ENCODE data around the gene SLFNL1.

SLFNL1 gene

GRCh38 chr1:41020654-41021053, 871 bp downstream of the SLFNL1 start:
- no peak overlapping the region for H3K9ac ChIP-seq (ENCODE audit: low read depth in 1 of 2, low read length in 2 of 2)
- H3K4me3 ChIP-seq (ENCODE audit: low read depth in 1 of 2, low read length in 2 of 2) = no peak overlapping the region
- peaks cover 5 to 11% of the 10 kb centered on the region in 2 donors for H3K4me1 ChIP-seq (ENCODE audit: control insufficient read depth in 1 of 2, insufficient read depth in 2 of 2, low read length in 2 of 2)
- no peak overlapping the region for H3K27ac ChIP-seq (ENCODE audit: low read depth, low read length)
- H3K36me3 ChIP-seq (ENCODE audit: control insufficient read depth in 1 of 2, insufficient read depth in 2 of 2, low read length in 2 of 2) = peaks cover under 1 to 14% of the 10 kb centered on the region in 2 donors
- H3K9me3 ChIP-seq (ENCODE audit: control insufficient read depth in 1 of 2, low read length in 2 of 2) = no peaks in the 10 kb centered on the region
- no peaks in the 10 kb centered on the region for H3K27me3 ChIP-seq (ENCODE audit: control insufficient read depth in 1 of 2, insufficient read depth in 2 of 2, low read length in 2 of 2)

GRCh38 chr1:41020109-41020576, 1.4 kb downstream of the SLFNL1 start:
- Histone ChIP-seq H3K9me3 (ENCODE audit: control insufficient read depth in 1 of 2, low read length in 2 of 2) (no peaks in the 10 kb centered on the region), H3K27me3 (ENCODE audit: control insufficient read depth in 1 of 2, insufficient read depth in 2 of 2, low read length in 2 of 2) (no peaks in the 10 kb centered on the region), H3K9ac (ENCODE audit: low read depth in 1 of 2, low read length in 2 of 2) (no peak overlapping the region), H3K4me3 (ENCODE audit: low read depth in 1 of 2, low read length in 2 of 2) (no peak overlapping the region), H3K27ac (ENCODE audit: low read depth, low read length) (no peak overlapping the region), H3K4me1 (ENCODE audit: control insufficient read depth in 1 of 2, insufficient read depth in 2 of 2, low read length in 2 of 2) (peaks cover 5 to 11% of the 10 kb centered on the region in 2 donors), H3K36me3 (ENCODE audit: control insufficient read depth in 1 of 2, insufficient read depth in 2 of 2, low read length in 2 of 2) (peaks cover 5 to 19% of the 10 kb centered on the region in 2 donors)

- Histone ChIP-seq H3K4me3 (ENCODE audit: low read depth in 1 of 2, low read length in 2 of 2) (no peak overlapping the region), H3K27me3 (ENCODE audit: control insufficient read depth in 1 of 2, insufficient read depth in 2 of 2, low read length in 2 of 2) (no peaks in the 10 kb centered on the region), H3K9me3 (ENCODE audit: control insufficient read depth in 1 of 2, low read length in 2 of 2) (no peaks in the 10 kb centered on the region), H3K27ac (ENCODE audit: low read depth, low read length) (no peak overlapping the region), H3K36me3 (ENCODE audit: control insufficient read depth in 1 of 2, insufficient read depth in 2 of 2, low read length in 2 of 2) (peaks cover 5 to 19% of the 10 kb centered on the region in 2 donors), H3K9ac (ENCODE audit: low read depth in 1 of 2, low read length in 2 of 2) (no peak overlapping the region), H3K4me1 (ENCODE audit: control insufficient read depth in 1 of 2, insufficient read depth in 2 of 2, low read length in 2 of 2) (peaks cover 5 to 11% of the 10 kb centered on the region in 2 donors)
These were observed 2.2 kb downstream of the SLFNL1 start for GRCh38 chr1:41019353-41019745.

GRCh38 chr1:41018018-41018410, 3.5 kb downstream of the SLFNL1 start:
- Histone ChIP-seq H3K9ac (ENCODE audit: low read depth in 1 of 2, low read length in 2 of 2) (no peak overlapping the region), H3K4me1 (ENCODE audit: control insufficient read depth in 1 of 2, insufficient read depth in 2 of 2, low read length in 2 of 2) (peaks cover 5 to 11% of the 10 kb centered on the region in 2 donors), H3K9me3 (ENCODE audit: control insufficient read depth in 1 of 2, low read length in 2 of 2) (no peaks in the 10 kb centered on the region), H3K27me3 (ENCODE audit: control insufficient read depth in 1 of 2, insufficient read depth in 2 of 2, low read length in 2 of 2) (no peaks in the 10 kb centered on the region), H3K27ac (ENCODE audit: low read depth, low read length) (no peak overlapping the region), H3K36me3 (ENCODE audit: control insufficient read depth in 1 of 2, insufficient read depth in 2 of 2, low read length in 2 of 2) (peaks cover 5 to 22% of the 10 kb centered on the region in 2 donors), H3K4me3 (ENCODE audit: low read depth in 1 of 2, low read length in 2 of 2) (no peak overlapping the region)

- no peak overlapping the region for H3K27ac ChIP-seq (ENCODE audit: low read depth, low read length)
- H3K4me1 ChIP-seq (ENCODE audit: control insufficient read depth in 1 of 2, insufficient read depth in 2 of 2, low read length in 2 of 2) = peaks cover 5 to 11% of the 10 kb centered on the region in 2 donors
- H3K36me3 ChIP-seq (ENCODE audit: control insufficient read depth in 1 of 2, insufficient read depth in 2 of 2, low read length in 2 of 2) = peaks cover 5 to 23% of the 10 kb centered on the region in 2 donors
- H3K9me3 ChIP-seq (ENCODE audit: control insufficient read depth in 1 of 2, low read length in 2 of 2) = no peaks in the 10 kb centered on the region
- no peak overlapping the region for H3K9ac ChIP-seq (ENCODE audit: low read depth in 1 of 2, low read length in 2 of 2)
- no peak overlapping the region for H3K4me3 ChIP-seq (ENCODE audit: low read depth in 1 of 2, low read length in 2 of 2)
- H3K27me3 ChIP-seq (ENCODE audit: control insufficient read depth in 1 of 2, insufficient read depth in 2 of 2, low read length in 2 of 2) = no peaks in the 10 kb centered on the region
These were observed 4.1 kb downstream of the SLFNL1 start for GRCh38 chr1:41017141-41018017.

GRCh38 chr1:41015897-41016470, 5.5 kb downstream of the SLFNL1 start:
- no peak overlapping the region for H3K9ac ChIP-seq (ENCODE audit: low read depth in 1 of 2, low read length in 2 of 2)
- H3K9me3 ChIP-seq (ENCODE audit: control insufficient read depth in 1 of 2, low read length in 2 of 2) = no peaks in the 10 kb centered on the region
- no peak overlapping the region for H3K27ac ChIP-seq (ENCODE audit: low read depth, low read length)
- no peaks in the 10 kb centered on the region for H3K27me3 ChIP-seq (ENCODE audit: control insufficient read depth in 1 of 2, insufficient read depth in 2 of 2, low read length in 2 of 2)
- H3K4me3 ChIP-seq (ENCODE audit: low read depth in 1 of 2, low read length in 2 of 2) = no peak overlapping the region
- peaks cover 6 to 37% of the 10 kb centered on the region in 2 donors for H3K36me3 ChIP-seq (ENCODE audit: control insufficient read depth in 1 of 2, insufficient read depth in 2 of 2, low read length in 2 of 2)
- H3K4me1 ChIP-seq (ENCODE audit: control insufficient read depth in 1 of 2, insufficient read depth in 2 of 2, low read length in 2 of 2) = peaks cover 3% of the 10 kb centered on the region in 2 donors

- no peaks in the 10 kb centered on the region for H3K27me3 ChIP-seq (ENCODE audit: control insufficient read depth in 1 of 2, insufficient read depth in 2 of 2, low read length in 2 of 2)
- peaks cover 12 to 43% of the 10 kb centered on the region in 2 donors for H3K36me3 ChIP-seq (ENCODE audit: control insufficient read depth in 1 of 2, insufficient read depth in 2 of 2, low read length in 2 of 2)
These were observed 6.1 kb downstream of the SLFNL1 start for GRCh38 chr1:41015281-41015896.

GRCh38 chr1:41014871-41015270, 6.7 kb downstream of the SLFNL1 start:
- no peak overlapping the region for H3K4me3 ChIP-seq (ENCODE audit: low read depth in 1 of 2, low read length in 2 of 2)
- H3K9ac ChIP-seq (ENCODE audit: low read depth in 1 of 2, low read length in 2 of 2) = no peak overlapping the region
- no peak overlapping the region for H3K27ac ChIP-seq (ENCODE audit: low read depth, low read length)
- H3K4me1 ChIP-seq (ENCODE audit: control insufficient read depth in 1 of 2, insufficient read depth in 2 of 2, low read length in 2 of 2) = no peaks in the 10 kb centered on the region
- H3K27me3 ChIP-seq (ENCODE audit: control insufficient read depth in 1 of 2, insufficient read depth in 2 of 2, low read length in 2 of 2) = no peaks in the 10 kb centered on the region
- H3K36me3 ChIP-seq (ENCODE audit: control insufficient read depth in 1 of 2, insufficient read depth in 2 of 2, low read length in 2 of 2) = peaks cover 15 to 48% of the 10 kb centered on the region in 2 donors
- no peaks in the 10 kb centered on the region for H3K9me3 ChIP-seq (ENCODE audit: control insufficient read depth in 1 of 2, low read length in 2 of 2)

More at GRCh38 chr1:41015281-41015896, 6.1 kb downstream of the SLFNL1 start:
- no peak overlapping the region for H3K9ac ChIP-seq (ENCODE audit: low read depth in 1 of 2, low read length in 2 of 2)
- H3K4me1 ChIP-seq (ENCODE audit: control insufficient read depth in 1 of 2, insufficient read depth in 2 of 2, low read length in 2 of 2) = no peaks in the 10 kb centered on the region
- no peaks in the 10 kb centered on the region for H3K9me3 ChIP-seq (ENCODE audit: control insufficient read depth in 1 of 2, low read length in 2 of 2)
- H3K4me3 ChIP-seq (ENCODE audit: low read depth in 1 of 2, low read length in 2 of 2) = no peak overlapping the region
- H3K27ac ChIP-seq (ENCODE audit: low read depth, low read length) = no peak overlapping the region

- Histone ChIP-seq H3K36me3 (ENCODE audit: control insufficient read depth in 1 of 2, insufficient read depth in 2 of 2, low read length in 2 of 2) (peaks cover 26 to 56% of the 10 kb centered on the region in 2 donors), H3K27me3 (ENCODE audit: control insufficient read depth in 1 of 2, insufficient read depth in 2 of 2, low read length in 2 of 2) (no peaks in the 10 kb centered on the region), H3K9ac (ENCODE audit: low read depth in 1 of 2, low read length in 2 of 2) (no peak overlapping the region), H3K27ac (ENCODE audit: low read depth, low read length) (no peak overlapping the region), H3K9me3 (ENCODE audit: control insufficient read depth in 1 of 2, low read length in 2 of 2) (no peaks in the 10 kb centered on the region), H3K4me3 (ENCODE audit: low read depth in 1 of 2, low read length in 2 of 2) (no peak overlapping the region), H3K4me1 (ENCODE audit: control insufficient read depth in 1 of 2, insufficient read depth in 2 of 2, low read length in 2 of 2) (no peaks in the 10 kb centered on the region)
These were observed 7.7 kb downstream of the SLFNL1 start for GRCh38 chr1:41013796-41014195.

- no peaks in the 10 kb centered on the region for H3K4me1 ChIP-seq (ENCODE audit: control insufficient read depth in 1 of 2, insufficient read depth in 2 of 2, low read length in 2 of 2)
- no peaks in the 10 kb centered on the region for H3K9me3 ChIP-seq (ENCODE audit: control insufficient read depth in 1 of 2, low read length in 2 of 2)
- H3K27me3 ChIP-seq (ENCODE audit: control insufficient read depth in 1 of 2, insufficient read depth in 2 of 2, low read length in 2 of 2) = no peaks in the 10 kb centered on the region
- no peak overlapping the region for H3K4me3 ChIP-seq (ENCODE audit: low read depth in 1 of 2, low read length in 2 of 2)
- H3K36me3 ChIP-seq (ENCODE audit: control insufficient read depth in 1 of 2, insufficient read depth in 2 of 2, low read length in 2 of 2) = peaks cover 31 to 64% of the 10 kb centered on the region in 2 donors
- no peak overlapping the region for H3K27ac ChIP-seq (ENCODE audit: low read depth, low read length)
- H3K9ac ChIP-seq (ENCODE audit: low read depth in 1 of 2, low read length in 2 of 2) = no peak overlapping the region
These were observed 8.5 kb downstream of the SLFNL1 start for GRCh38 chr1:41013024-41013423.

All from duodenal mucosa (tissue), 2 donors.